Stimulated activated naive CD8-positive, alpha-beta T cell treated with anti-CD3 and anti-CD28 coated beads, Interleukin-15, amount 100 ng/mL, for 72 hours (primary cell): ENCODE measurements around the gene FBRSL1.

ENCODE experiments used
- ATAC-seq: fragments of 150-1000 bp; cut with Tn5 transposase; 2 replicates; pipeline ENCODE4 v1.10.0; 2021; ENCODE audit warnings: mild to moderate bottlenecking, moderate library complexity
- DNase-seq, 2 donors: peaks; one replicate each; pipeline ENCODE4 v3.0.0; 2021 to 2022
- H3K27ac Mint-ChIP-seq, 2 donors: one replicate each; pipeline ENCODE4 v1.8.0; 2022; ENCODE audit warnings: mild to moderate bottlenecking in 2 of 2, mixed read lengths in 2 of 2, moderate library complexity in 2 of 2
- H3K27me3 Mint-ChIP-seq: one replicate; pipeline ENCODE4 v1.8.0; 2022; ENCODE audit warnings: mixed read lengths
- H3K4me1 Mint-ChIP-seq: one replicate; pipeline ENCODE4 v1.8.0; 2022; ENCODE audit warnings: mild to moderate bottlenecking, mixed read lengths
- H3K4me3 Mint-ChIP-seq, 2 donors: one replicate each; pipeline ENCODE4 v1.8.0; 2022; ENCODE audit warnings: mild to moderate bottlenecking in 2 of 2, mixed read lengths in 2 of 2, moderate library complexity in 1 of 2
- H3K9me3 Mint-ChIP-seq, 2 donors: one replicate each; pipeline ENCODE4 v1.8.0; 2022; ENCODE audit warnings: mixed read lengths in 2 of 2

The FBRSL1 gene

GRCh38 chr12:132537049-132537448, 47.1 kb downstream of the FBRSL1 start:
- H3K9me3 Mint-ChIP-seq = peaks cover 14 to 20% of the 10 kb centered on the region in 2 donors
- no peak overlapping the region for H3K27ac Mint-ChIP-seq
- peaks cover 6% of the 10 kb centered on the region for H3K4me1 Mint-ChIP-seq
- H3K27me3 Mint-ChIP-seq = no peaks in the 10 kb centered on the region
- no peak overlapping the region for H3K4me3 Mint-ChIP-seq
- no peak for ATAC-seq
- DNase-seq = no peak

GRCh38 chr12:132537836-132538662, 48.1 kb downstream of the FBRSL1 start:
- H3K27ac Mint-ChIP-seq = no peak overlapping the region
- no peak overlapping the region for H3K4me3 Mint-ChIP-seq
- no peaks in the 10 kb centered on the region for H3K27me3 Mint-ChIP-seq
- peaks cover 14 to 20% of the 10 kb centered on the region in 2 donors for H3K9me3 Mint-ChIP-seq
- H3K4me1 Mint-ChIP-seq = peaks cover 12% of the 10 kb centered on the region
- ATAC-seq (no peak), DNase-seq (no peak)

DNA sequence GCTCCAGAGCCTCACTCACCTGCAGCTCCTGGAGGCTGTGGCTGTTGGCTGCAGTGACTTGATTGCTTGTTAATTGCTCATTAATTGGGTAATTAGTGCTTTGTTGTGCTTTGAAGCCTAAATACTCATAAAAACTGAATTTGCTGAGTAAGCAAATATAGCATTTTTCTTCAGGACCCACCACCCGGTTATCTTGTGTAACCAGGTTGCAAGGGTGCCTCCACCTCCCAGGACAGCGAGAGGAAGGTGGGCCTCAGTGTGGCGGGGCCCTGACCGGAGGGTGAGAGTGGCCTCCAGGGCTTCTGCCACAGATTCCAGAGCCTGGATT, 48.7 kb downstream of the FBRSL1 start:
- Mint-ChIP-seq H3K4me3 (no peak overlapping the region), H3K27me3 (no peaks in the 10 kb centered on the region), H3K4me1 (peaks cover 18% of the 10 kb centered on the region), H3K9me3 (peaks cover 14 to 20% of the 10 kb centered on the region in 2 donors), H3K27ac (no peak overlapping the region)
- no peak for DNase-seq
- ATAC-seq = no peak

DNA sequence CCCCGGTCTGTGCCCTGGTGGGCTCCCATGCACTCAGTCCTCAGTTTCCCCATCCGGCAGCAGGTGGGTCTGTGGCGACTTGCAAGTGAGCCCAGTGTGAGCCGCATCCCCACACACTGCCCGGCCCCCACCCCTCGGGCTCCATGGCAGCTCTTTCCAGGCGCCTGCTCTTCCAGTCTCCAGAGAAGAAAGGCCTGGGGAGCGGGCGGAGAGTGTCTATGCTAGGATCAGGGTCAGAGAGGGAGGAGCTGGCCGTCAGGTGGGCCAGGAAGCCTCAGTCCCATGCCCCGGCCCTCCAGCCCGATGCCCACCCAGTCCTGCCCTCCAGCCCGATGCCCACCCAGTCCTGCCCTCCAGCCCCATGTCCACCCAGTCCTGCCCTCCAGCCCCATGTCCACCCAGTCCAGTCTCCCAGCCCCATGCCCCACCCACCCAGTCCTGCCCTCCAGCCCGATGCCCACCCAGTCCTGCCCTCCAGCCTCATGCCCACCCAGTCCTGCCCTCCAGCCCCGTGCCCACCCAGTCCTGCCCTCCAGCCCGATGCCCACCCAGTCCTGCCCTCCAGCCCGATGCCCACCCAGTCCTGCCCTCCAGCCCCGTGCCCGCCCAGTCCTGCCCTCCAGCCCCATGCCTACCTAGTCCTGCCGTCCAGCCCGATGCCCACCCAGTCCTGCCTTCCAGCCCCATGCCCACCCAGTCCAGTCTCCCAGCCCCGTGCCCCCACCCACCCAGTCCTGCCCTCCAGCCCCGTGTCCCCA, 49.2 kb downstream of the FBRSL1 start:
- no peaks in the 10 kb centered on the region for H3K27me3 Mint-ChIP-seq
- H3K4me1 Mint-ChIP-seq = peaks cover 21% of the 10 kb centered on the region
- H3K4me3 Mint-ChIP-seq = no peak overlapping the region
- H3K9me3 Mint-ChIP-seq = peaks cover 14 to 20% of the 10 kb centered on the region in 2 donors
- DNase-seq (no peak), ATAC-seq (no peak)
- H3K27ac Mint-ChIP-seq = peak overlapping the region in 1 of 2 donors; percentile 42

- no peak for ATAC-seq
- Mint-ChIP-seq H3K9me3 (peaks cover 10 to 14% of the 10 kb centered on the region in 2 donors), H3K4me1 (peaks cover 21% of the 10 kb centered on the region), H3K27ac (peak overlapping the region in 1 of 2 donors; percentile 85), H3K4me3 (no peak overlapping the region), H3K27me3 (no peaks in the 10 kb centered on the region)
- DNase-seq = no peak
These were observed 50.5 kb downstream of the FBRSL1 start for GRCh38 chr12:132540436-132540835.

DNA sequence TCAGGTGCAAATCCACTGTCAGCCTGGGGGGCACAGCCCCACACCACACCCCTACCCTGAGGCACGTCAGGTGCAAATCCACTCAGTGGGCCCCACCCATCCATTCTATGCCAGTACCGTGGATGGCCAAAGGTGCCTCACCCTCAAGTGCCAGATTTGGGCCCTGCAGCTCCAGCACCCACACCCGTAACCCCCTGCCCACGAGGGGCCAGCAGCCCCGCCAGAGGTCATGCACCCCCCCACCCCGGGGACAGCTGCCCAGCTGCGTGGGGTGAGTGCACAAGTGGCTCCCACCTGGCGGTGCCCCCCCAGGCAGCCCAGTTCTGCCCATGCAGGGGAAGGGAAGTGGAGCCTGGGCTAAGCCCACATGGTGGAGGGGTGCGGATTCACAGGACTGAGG, 51.2 kb downstream of the FBRSL1 start:
- H3K27me3 Mint-ChIP-seq = no peaks in the 10 kb centered on the region
- no peak overlapping the region for H3K27ac Mint-ChIP-seq
- no peak overlapping the region for H3K4me3 Mint-ChIP-seq
- no peak for ATAC-seq
- no peak for DNase-seq
- H3K4me1 Mint-ChIP-seq = peaks cover 21% of the 10 kb centered on the region
- H3K9me3 Mint-ChIP-seq = peaks cover 4 to 6% of the 10 kb centered on the region in 2 donors

DNA sequence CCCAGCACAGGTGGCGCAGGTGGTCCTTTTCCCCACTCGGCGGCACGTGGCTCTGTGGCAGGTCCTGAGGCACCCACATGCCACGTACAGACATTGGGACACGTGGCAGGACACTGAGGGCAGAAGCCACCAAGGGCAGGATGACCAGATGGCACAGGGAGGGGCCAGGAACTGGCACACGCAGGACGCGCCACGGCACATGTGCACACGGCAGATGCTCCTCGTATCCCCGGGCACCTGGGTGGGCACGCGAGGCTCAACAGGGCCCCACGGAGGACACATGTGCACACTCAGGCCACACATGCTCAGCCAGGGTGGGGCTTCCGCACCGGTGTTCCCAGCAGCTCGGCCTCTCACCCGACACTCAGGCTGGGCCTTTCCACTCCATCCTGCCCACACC, 52.0 kb downstream of the FBRSL1 start:
- H3K9me3 Mint-ChIP-seq = no peaks in the 10 kb centered on the region
- H3K4me1 Mint-ChIP-seq = peaks cover 16% of the 10 kb centered on the region
- no peak for DNase-seq
- H3K27ac Mint-ChIP-seq = no peak overlapping the region
- no peaks in the 10 kb centered on the region for H3K27me3 Mint-ChIP-seq
- ATAC-seq = no peak
- no peak overlapping the region for H3K4me3 Mint-ChIP-seq

DNA sequence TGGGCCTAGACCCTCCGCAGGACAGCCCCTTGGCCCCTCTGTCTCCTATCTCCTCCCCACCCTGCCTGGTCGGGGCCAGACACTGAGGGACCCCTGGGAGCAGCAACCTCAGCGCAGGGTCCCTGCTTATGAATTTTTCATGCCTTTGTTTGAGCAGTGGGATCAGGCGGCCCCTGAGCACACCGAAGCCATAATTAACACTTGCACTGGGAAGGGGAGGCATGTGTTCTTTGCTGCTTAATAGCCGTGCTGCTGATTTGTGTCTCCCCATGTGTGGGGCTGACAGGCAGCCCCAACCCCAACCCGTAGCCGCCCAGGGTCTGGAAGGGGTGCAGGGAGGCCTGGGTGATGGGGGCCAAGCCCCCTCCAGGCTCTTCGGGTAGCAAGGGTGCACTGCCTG, 52.7 kb downstream of the FBRSL1 start:
- peaks cover 15% of the 10 kb centered on the region for H3K4me1 Mint-ChIP-seq
- H3K27ac Mint-ChIP-seq = peak overlapping the region in 1 of 2 donors; percentile 6
- H3K4me3 Mint-ChIP-seq = no peak overlapping the region
- H3K9me3 Mint-ChIP-seq = no peaks in the 10 kb centered on the region
- no peaks in the 10 kb centered on the region for H3K27me3 Mint-ChIP-seq
- no peak for DNase-seq
- ATAC-seq = no peak

- peaks cover 15% of the 10 kb centered on the region for H3K4me1 Mint-ChIP-seq
- peak in 1 of 2 donors; percentile 26 for DNase-seq
- H3K27ac Mint-ChIP-seq = peak overlapping the region in 1 of 2 donors; percentile 67
- H3K4me3 Mint-ChIP-seq = peak overlapping the region in 1 of 2 donors; percentile 5
- H3K27me3 Mint-ChIP-seq = no peaks in the 10 kb centered on the region
- ATAC-seq = peak; percentile 32
- no peaks in the 10 kb centered on the region for H3K9me3 Mint-ChIP-seq
These were observed 53.5 kb downstream of the FBRSL1 start for GRCh38 chr12:132543298-132544079.

GRCh38 chr12:132544080-132544397, 54.1 kb downstream of the FBRSL1 start:
- Mint-ChIP-seq H3K4me3 (no peak overlapping the region), H3K27ac (no peak overlapping the region), H3K27me3 (no peaks in the 10 kb centered on the region), H3K9me3 (no peaks in the 10 kb centered on the region), H3K4me1 (peaks cover 15% of the 10 kb centered on the region)
- DNase-seq (no peak), ATAC-seq (no peak)

GRCh38 chr12:132544498-132544897, 54.5 kb downstream of the FBRSL1 start:
- no peak overlapping the region for H3K27ac Mint-ChIP-seq
- peaks cover 15% of the 10 kb centered on the region for H3K4me1 Mint-ChIP-seq
- H3K9me3 Mint-ChIP-seq = no peaks in the 10 kb centered on the region
- DNase-seq (no peak), ATAC-seq (no peak)
- H3K4me3 Mint-ChIP-seq = no peak overlapping the region
- H3K27me3 Mint-ChIP-seq = no peaks in the 10 kb centered on the region

DNA sequence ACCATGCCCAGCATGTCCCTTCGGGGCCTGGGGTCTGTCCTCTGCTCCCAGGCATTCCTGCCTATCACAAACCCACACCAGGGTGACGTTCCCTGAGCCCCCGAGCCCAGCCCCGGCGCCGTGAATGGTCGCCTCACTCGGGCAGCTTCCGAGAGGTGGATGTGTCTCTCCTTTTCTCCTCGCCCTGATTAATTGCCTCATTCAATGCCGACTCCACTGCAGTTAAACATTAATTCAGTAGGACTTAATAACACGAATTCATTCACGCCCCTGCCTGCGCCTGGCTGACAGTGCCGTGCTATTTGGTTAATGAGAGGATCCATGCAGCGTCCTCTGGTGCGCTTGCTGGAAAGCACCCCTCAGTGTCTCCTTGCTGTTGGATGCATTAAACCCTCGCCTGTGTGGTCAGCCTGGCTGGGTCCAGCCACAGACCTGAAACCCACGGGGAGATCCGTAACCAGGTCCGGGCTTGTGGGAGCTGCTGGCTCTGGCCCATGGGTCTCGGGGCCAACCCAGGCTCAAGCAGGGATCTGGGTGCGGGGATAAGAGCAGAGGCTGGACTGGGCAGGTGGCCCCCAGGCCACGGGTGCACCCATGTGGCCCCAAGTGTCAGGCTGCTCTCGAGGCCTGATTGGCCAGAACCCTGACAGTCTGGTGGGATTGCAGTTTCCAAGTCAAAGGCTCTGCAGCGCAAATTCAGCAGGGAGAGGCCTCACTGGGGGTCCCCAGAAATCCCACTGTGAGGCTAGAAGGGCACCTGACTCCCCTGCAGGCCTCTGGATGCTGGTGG, 55.4 kb downstream of the FBRSL1 start:
- Mint-ChIP-seq H3K4me3 (no peak overlapping the region), H3K4me1 (peaks cover 15% of the 10 kb centered on the region), H3K27me3 (no peaks in the 10 kb centered on the region), H3K27ac (no peak overlapping the region), H3K9me3 (no peaks in the 10 kb centered on the region)
- ATAC-seq (no peak), DNase-seq (no peak)

DNA sequence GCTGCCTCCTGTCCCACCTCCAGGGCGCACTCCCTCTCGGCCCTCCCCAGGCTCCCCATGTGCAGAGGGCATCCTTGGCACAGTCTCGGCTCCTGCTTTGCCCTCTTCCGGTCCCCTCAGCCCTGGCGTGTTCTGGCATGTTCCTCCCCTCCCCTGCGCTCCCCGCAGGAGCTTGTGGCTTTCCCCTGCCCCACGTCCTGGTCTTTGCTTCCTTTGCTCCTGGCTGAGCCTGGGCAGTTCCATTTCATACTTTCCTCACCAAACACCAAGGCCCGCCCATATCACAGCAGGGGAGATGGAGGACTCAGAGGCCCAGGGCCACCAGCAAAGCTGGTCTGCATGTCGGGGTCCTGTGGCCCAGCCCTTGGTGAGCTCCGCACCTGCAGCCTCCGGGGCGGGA, 56.0 kb downstream of the FBRSL1 start:
- Mint-ChIP-seq H3K4me1 (peaks cover 15% of the 10 kb centered on the region), H3K4me3 (no peak overlapping the region), H3K27ac (no peak overlapping the region), H3K9me3 (no peaks in the 10 kb centered on the region), H3K27me3 (no peaks in the 10 kb centered on the region)
- ATAC-seq (no peak), DNase-seq (no peak)

DNA sequence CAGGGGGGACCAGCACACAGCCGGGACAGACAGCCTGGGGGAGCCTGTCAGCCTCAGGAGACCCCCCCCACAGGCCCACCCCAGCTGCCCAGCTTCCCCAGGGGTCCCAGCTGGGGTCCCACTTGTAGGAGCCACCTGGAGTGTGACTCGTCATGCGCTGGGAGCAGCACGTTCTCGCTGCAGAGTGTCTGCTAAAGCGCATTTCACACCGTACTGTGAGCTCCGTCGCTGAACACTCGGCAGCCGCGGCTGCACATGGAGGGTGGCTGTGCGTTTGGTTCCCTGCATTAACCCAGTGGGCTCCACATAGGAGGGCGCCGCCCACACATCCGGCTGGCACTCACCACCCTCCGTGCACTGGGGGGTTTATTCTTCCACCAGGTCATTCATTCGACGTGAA, 56.7 kb downstream of the FBRSL1 start:
- no peaks in the 10 kb centered on the region for H3K27me3 Mint-ChIP-seq
- no peak for DNase-seq

GRCh38 chr12:132547205-132547740, 57.3 kb downstream of the FBRSL1 start:
- DNase-seq = no peak
- no peaks in the 10 kb centered on the region for H3K9me3 Mint-ChIP-seq
- peaks cover 15% of the 10 kb centered on the region for H3K4me1 Mint-ChIP-seq
- H3K27me3 Mint-ChIP-seq = no peaks in the 10 kb centered on the region
- no peak overlapping the region for H3K27ac Mint-ChIP-seq
- no peak for ATAC-seq
- H3K4me3 Mint-ChIP-seq = no peak overlapping the region

More for the DNA sequence above, 56.7 kb downstream of the FBRSL1 start:
- Mint-ChIP-seq H3K4me3 (no peak overlapping the region), H3K27ac (no peak overlapping the region), H3K9me3 (no peaks in the 10 kb centered on the region), H3K4me1 (peaks cover 15% of the 10 kb centered on the region)
- ATAC-seq = no peak
